SU-DHL-6 (cell line): ENCODE data around the gene PPP1CC.

Source experiments
- CTCF ChIP-seq: fragments of 200-600 bp; sonication (generic); IDR thresholded peaks from one replicate; pipeline ENCODE4 v1.5.1; 2017; ENCODE audit warnings: antibody characterized with exemption, mild to moderate bottlenecking, low read length, moderate library complexity; ENCODE audit not compliant: insufficient read depth, poor library complexity, severe bottlenecking
- EZH2phosphoT487 ChIP-seq: fragments of 200-600 bp; sonication (generic), shearing (Covaris generic); conservative IDR thresholded peaks from 2 replicates; pipeline ENCODE4 v1.6.1; 2018; ENCODE audit warnings: mild to moderate bottlenecking, antibody characterized with exemption, low read length, moderate library complexity, mixed read lengths

- no peak for TF ChIP-seq CTCF
- no peak for TF ChIP-seq EZH2phosphoT487
Observed at GRCh38 chr12:110744601-110745264, 2.0 kb upstream of the PPP1CC start.
